Measurements from ENCODE around the gene SON.

DNA sequence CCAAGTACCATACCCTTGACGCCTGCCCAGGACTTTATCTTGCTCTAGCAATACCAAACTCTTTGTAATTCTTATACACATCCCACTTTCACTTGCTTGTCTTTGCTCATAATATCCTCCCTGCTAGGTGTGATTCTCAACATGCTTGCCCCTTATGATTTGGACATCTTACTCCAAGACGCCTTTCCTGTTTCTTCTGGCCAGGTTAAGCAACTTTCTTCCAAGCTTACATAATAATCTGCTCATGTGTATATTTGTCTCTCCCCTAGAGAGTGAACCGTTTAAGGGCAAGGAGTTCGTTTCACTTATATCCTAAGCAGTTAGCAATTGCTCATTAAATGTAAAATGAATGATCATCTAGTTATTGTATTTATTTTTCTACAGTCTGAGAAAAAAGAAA is 76.9 kb downstream of the SON start:
- TF ChIP-seq, protein P1, sequence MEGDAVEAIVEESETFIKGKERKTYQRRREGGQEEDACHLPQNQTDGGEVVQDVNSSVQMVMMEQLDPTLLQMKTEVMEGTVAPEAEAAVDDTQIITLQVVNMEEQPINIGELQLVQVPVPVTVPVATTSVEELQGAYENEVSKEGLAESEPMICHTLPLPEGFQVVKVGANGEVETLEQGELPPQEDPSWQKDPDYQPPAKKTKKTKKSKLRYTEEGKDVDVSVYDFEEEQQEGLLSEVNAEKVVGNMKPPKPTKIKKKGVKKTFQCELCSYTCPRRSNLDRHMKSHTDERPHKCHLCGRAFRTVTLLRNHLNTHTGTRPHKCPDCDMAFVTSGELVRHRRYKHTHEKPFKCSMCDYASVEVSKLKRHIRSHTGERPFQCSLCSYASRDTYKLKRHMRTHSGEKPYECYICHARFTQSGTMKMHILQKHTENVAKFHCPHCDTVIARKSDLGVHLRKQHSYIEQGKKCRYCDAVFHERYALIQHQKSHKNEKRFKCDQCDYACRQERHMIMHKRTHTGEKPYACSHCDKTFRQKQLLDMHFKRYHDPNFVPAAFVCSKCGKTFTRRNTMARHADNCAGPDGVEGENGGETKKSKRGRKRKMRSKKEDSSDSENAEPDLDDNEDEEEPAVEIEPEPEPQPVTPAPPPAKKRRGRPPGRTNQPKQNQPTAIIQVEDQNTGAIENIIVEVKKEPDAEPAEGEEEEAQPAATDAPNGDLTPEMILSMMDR (IDR thresholded peaks at IDR 0.05; ENCODE audit: low read depth, low read length) = no peak
- TF ChIP-seq POLR2A (IDR thresholded peaks at IDR 0.05; ENCODE audit: extremely low read depth, insufficient read length) = no peak
- TF ChIP-seq, protein P2, sequence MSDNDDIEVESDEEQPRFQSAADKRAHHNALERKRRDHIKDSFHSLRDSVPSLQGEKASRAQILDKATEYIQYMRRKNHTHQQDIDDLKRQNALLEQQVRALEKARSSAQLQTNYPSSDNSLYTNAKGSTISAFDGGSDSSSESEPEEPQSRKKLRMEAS (IDR thresholded peaks at IDR 0.05; ENCODE audit: low read depth, low read length) = no peak
- 0 out of 2 replicates have a peak, but pooled peaks have one; percentile 28 for TF ChIP-seq MYC (IDR thresholded peaks at IDR 0.05; ENCODE audit: low read depth, low read length)

All from NB4 (cell line).